ENCODE data around the gene NOD1.

GRCh38 chr7:30470163-30470770 is 8.3 kb downstream of the NOD1 start:
- no peak for TF ChIP-seq CTCF (IDR thresholded peaks at IDR 0.05; ENCODE audit: low read depth, low read length)
- TF ChIP-seq EZH2phosphoT487 (IDR thresholded peaks at IDR 0.05; ENCODE audit: low read depth): no peak
